C4-2B (cell line): Measurements from ENCODE around the gene S100Z.
"Not testable (repeated sequence)": the region's sequence is repeated elsewhere in the genome, so short reads cannot be mapped to it uniquely, and the experiment has no call there.

ENCODE experiments used
- CTCF ChIP-seq: fragments of 450-650 bp; conservative IDR thresholded peaks from 2 replicates; pipeline ENCODE4 v1.5.1; 2017; ENCODE audit warnings: mild to moderate bottlenecking
- ZFX ChIP-seq: fragments of 450-650 bp; IDR thresholded peaks from 2 replicates; pipeline ENCODE4 v1.6.1; 2017

GRCh38 chr5:76856800-76857199 is 7.0 kb downstream of the S100Z start:
- TF ChIP-seq CTCF, ZFX: not testable (repeated sequence)
